HEK293 (cell line): ENCODE measurements around the gene NUMB.

Source experiments
- EGR2 ChIP-seq: fragments of 450-650 bp; formaldehyde crosslinking; IDR thresholded peaks from 2 replicates; pipeline ENCODE4 v1.5.1; 2016; ENCODE audit warnings: low read depth, missing biosample characterization, missing genetic modification characterization
- MEIS1 ChIP-seq: sonication (generic); formaldehyde crosslinking; IDR thresholded peaks from 2 replicates; pipeline ENCODE4 v1.8.1; 2022; ENCODE audit warnings: missing genetic modification reagents, mild to moderate bottlenecking, borderline replicate concordance
- SETDB1 ChIP-seq: IDR thresholded peaks from one replicate; pipeline ENCODE4 v1.6.1; 2017; ENCODE audit warnings: mild to moderate bottlenecking, low read length, moderate library complexity, mixed read lengths; ENCODE audit not compliant: insufficient read length
- ZNF138 ChIP-seq: fragments of 450-650 bp; formaldehyde crosslinking; IDR thresholded peaks from 2 replicates; pipeline ENCODE4 v1.5.1; 2016; ENCODE audit warnings: missing biosample characterization, missing genetic modification characterization, borderline replicate concordance
- ZNF24 ChIP-seq: fragments of 450-650 bp; formaldehyde crosslinking; IDR thresholded peaks from 2 replicates; pipeline ENCODE4 v1.5.1; 2016; ENCODE audit warnings: missing biosample characterization, missing genetic modification characterization
- ZNF292 ChIP-seq: fragments of 450-650 bp; formaldehyde crosslinking; IDR thresholded peaks from 2 replicates; pipeline ENCODE4 v1.5.1; 2016; ENCODE audit warnings: low read depth, missing biosample characterization, missing genetic modification characterization, borderline replicate concordance
- ZNF350 ChIP-seq: fragments of 450-650 bp; formaldehyde crosslinking; IDR thresholded peaks from 2 replicates; pipeline ENCODE4 v1.5.0; 2017; ENCODE audit warnings: missing biosample characterization, mild to moderate bottlenecking, missing genetic modification characterization
- ZNF433 ChIP-seq: fragments of 450-650 bp; formaldehyde crosslinking; IDR thresholded peaks from 2 replicates; pipeline ENCODE4 v1.5.1; 2016; ENCODE audit warnings: missing biosample characterization, missing genetic modification characterization, low read depth
- TF ChIP-seq, protein P1 (sequence below): fragments of 450-650 bp; formaldehyde crosslinking; IDR thresholded peaks from 2 replicates; pipeline ENCODE4 v1.5.1; 2016; ENCODE audit warnings: missing biosample characterization, missing genetic modification characterization
- TF ChIP-seq, protein P2 (sequence below): fragments of 450-650 bp; formaldehyde crosslinking; IDR thresholded peaks from 2 replicates; pipeline ENCODE4 v1.5.1; 2016; ENCODE audit warnings: missing biosample characterization, missing genetic modification characterization

DNA sequence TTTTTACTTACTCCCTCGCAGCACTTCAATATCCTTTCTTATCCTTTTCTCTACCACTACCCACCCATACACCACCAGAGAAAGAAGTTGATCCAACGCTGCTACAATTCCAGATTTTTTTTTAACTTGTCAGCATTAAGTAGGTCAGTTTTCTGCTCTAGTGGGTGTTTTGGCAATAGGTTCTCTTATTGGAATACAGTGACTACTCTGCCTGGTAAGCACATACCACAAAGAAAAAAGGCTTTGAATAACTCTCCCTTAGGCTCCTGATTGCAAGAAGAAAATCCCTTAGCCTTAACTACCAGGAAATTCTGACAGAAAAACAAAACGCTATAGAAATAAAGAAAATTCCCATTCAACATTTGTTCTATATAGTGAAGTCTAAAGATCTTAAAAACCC, 72.0 kb downstream of the NUMB start:
- TF ChIP-seq, protein P1, sequence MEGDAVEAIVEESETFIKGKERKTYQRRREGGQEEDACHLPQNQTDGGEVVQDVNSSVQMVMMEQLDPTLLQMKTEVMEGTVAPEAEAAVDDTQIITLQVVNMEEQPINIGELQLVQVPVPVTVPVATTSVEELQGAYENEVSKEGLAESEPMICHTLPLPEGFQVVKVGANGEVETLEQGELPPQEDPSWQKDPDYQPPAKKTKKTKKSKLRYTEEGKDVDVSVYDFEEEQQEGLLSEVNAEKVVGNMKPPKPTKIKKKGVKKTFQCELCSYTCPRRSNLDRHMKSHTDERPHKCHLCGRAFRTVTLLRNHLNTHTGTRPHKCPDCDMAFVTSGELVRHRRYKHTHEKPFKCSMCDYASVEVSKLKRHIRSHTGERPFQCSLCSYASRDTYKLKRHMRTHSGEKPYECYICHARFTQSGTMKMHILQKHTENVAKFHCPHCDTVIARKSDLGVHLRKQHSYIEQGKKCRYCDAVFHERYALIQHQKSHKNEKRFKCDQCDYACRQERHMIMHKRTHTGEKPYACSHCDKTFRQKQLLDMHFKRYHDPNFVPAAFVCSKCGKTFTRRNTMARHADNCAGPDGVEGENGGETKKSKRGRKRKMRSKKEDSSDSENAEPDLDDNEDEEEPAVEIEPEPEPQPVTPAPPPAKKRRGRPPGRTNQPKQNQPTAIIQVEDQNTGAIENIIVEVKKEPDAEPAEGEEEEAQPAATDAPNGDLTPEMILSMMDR (tag by site-specific recombination): no peak
- TF ChIP-seq SETDB1 (no peak), ZNF350 (tag by site-specific recombination) (no peak), MEIS1 (CRISPR knock-in tag) (no peak), ZNF292 (tag by site-specific recombination) (no peak), ZNF138 (tag by site-specific recombination) (no peak), ZNF433 (no peak), ZNF24 (tag by site-specific recombination) (no peak), EGR2 (tag by site-specific recombination) (no peak)
- TF ChIP-seq, protein P2, sequence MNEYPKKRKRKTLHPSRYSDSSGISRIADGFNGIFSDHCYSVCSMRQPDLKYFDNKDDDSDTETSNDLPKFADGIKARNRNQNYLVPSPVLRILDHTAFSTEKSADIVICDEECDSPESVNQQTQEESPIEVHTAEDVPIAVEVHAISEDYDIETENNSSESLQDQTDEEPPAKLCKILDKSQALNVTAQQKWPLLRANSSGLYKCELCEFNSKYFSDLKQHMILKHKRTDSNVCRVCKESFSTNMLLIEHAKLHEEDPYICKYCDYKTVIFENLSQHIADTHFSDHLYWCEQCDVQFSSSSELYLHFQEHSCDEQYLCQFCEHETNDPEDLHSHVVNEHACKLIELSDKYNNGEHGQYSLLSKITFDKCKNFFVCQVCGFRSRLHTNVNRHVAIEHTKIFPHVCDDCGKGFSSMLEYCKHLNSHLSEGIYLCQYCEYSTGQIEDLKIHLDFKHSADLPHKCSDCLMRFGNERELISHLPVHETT (tag by site-specific recombination): no peak
